Activated CD4-positive, alpha-beta T cell treated with anti-CD3 and anti-CD28 coated beads, Interleukin-2, amount 50 U/mL, for 48 hours (primary cell): Measurements from ENCODE around the gene XBP1.
"Not testable (repeated sequence)": the region's sequence is repeated elsewhere in the genome, so short reads cannot be mapped to it uniquely, and the experiment has no call there.

Experiments used
- DNase-seq, 2 experiments: peaks; one replicate each; pipeline ENCODE4 v3.0.0-alpha.2; 2020

The XBP1 gene

DNA sequence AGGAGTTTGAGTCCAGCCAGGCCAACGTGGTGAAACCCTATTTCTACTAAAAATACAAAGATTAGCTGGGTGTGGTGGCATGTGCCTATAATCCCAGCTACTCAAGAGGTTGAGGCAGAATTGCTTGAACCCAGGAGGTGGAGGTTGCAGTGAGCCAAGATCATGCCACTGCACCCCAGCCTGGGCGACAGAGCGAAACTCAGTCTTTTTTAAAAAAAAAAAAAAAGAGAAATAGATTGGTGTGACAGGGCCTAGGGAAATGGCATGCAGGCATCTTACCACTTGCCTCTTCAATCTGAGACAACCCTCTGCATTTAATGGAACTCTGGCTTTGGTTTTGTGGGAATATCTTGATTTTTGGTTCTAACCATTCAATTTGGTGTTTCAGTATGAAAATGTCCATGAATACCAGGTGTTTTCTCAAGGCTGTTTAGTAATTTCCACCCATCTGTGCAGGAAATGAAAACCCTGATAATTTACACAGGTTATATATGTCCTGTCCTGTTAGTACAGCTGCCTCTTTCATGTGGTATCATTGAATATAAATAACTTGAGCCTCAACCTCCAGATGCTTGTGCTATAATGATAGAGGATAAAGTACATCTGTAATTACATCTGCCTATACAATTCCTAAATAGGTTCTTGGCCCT lies 8.4 kb downstream of the XBP1 start:
- DNase-seq: no peak

DNA sequence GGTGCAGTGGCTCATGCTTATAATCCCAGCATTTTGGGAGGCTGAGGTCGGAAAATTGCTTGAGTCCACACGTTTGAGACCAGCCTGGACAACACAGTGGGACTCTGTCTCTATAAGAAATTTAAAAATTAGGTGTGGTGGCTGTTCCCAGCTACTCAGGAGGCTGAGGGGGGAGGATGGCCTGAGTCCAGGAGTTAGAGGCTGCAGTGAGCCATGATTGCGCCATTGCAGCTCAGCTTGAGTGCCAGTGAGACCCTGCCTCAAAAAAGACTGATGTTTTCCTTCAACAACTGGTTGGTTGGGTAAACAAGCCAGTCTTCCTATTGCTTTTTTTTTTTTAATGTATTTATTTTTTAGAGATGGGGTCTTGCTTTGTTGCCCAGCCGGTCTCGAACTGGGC lies 9.2 kb downstream of the XBP1 start:
- no peak for DNase-seq

DNA sequence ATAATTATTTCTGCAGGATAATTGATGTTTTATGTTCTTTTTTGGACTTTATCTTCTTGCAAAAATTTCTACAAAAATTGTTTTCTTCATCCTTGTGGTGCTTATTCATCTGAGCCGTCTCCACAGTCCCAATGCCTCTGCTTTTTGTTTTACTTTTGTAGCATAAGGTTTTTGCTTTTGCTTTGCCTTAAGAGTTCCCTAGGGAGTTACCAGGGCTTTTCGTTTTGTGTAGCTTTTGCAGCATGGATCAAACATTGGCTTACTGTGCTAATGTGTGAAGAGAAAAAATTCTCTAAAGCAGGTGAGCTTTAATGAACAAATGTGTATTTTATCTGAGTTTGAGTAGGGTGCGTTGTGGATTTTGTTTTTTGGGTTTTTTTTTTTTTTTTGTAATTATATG lies 11.8 kb downstream of the XBP1 start:
- no peak for DNase-seq

DNA sequence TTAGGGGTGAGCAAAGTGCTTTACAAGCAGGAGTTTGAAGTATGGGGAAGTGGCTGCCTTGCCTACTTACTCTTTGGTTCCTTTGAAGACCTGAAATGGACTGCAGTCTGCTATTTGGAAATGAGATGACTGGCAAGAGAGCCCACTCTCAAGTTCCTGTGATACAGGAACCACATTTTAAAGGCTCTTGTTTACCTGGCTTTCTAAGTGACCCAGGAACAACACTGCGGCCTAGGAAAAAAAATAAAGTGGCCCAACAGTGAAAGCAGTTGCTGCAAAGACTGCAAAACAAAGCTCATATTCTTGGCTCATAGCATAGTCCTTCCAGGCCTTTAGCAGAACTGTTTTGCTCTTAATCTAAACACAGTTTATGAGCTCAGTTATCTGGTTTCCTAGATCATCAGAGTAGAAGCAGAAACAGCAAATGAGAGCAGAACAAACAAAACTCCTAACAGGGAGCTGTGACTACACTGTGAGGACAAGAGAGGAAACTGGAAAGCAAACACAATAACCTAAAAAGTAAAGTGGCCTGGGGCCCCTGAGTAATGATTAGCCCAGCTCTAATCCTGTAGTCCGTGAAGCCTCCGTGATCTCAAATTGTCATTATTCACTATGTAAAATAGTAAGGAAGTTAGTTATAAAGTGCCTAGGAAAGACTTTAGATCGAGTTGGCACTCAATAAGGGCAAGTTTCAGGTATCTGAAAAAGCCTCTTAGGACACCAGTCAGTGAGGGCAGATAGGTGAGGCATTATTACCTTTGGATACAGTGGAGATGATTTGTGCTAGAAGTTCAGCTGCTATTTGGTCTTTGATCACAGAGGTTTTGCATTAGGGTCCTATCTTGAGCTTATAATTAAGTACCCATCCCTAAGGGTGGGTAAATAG lies 16.3 kb downstream of the XBP1 start:
- no peak for DNase-seq

DNA sequence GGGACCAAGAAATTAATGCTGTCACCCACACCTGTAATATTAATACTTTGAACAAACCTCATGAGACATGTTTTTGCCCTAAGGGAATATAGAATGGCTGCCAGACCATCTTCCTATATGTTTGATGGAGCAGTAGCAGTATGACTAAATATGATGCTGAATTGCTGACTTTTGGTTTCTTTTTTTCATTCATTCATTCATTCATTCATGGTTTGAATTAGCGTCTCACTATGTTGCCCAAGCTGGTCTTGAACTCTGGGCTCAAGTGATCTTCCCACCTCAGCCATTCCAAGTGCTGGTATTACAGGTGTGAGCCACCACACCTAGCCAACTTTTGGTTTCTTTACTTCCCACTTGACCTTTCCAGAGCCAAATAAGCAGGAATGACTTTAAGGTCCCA lies 20.1 kb downstream of the XBP1 start:
- no peak for DNase-seq

DNA sequence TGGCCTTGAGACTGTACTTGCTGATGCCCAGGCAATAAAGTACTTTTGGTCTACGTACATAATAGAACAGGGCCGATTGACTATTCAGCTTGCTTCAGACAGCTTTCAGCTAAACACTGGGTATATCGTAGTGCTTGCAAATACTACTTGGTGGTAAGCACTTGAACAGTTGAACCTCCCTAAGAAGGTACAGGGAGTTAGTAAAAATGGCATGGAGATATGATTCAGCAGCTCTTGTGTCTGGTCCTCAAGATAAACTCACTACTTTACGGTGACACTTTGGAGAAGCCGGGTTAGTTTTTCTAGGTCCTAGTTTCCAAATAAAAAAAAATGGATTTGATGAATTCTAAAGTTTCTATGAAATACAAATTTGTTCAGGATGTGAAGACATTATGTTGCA lies 20.5 kb downstream of the XBP1 start:
- DNase-seq: no peak

DNA sequence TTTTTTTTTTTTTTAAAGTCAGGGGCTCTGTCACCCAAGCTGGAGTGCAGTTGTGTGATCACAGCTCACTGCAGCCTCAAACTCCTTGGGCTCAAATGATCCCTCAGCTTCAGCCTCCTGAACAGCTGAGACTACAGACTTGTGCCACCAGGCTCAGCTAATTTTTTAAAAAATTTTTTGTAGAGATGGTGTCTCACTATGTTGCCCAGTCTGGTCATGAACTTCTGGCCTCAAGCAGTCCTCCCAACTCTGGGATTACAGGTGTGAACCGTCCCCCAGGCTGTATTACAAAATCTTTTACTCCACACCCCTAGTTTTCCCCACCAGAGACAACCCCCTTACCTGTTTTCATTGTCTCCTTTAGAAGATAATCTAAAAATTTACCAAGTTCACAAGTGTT lies 26.0 kb downstream of the XBP1 start:
- no peak for DNase-seq

DNA sequence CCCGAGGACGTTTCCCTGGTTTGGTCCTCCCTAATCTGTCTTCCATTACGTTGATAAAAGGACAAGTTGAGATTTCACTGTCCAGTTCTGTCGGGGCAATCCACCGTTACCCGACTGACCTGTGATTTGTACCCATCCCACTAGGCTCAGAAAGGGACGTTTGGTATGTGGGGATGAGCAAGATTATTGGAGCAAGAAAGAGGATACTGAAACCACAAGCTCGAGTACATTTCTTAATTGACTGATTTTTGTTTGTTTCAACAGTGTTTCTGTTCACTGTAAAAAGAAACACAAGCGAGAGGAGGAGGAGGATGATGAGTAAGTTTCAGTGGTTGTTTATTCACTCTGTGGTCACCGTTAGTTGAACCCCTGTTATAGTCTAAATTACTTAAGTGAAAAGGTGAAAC lies 26.9 kb downstream of the XBP1 start:
- DNase-seq: no peak

DNA sequence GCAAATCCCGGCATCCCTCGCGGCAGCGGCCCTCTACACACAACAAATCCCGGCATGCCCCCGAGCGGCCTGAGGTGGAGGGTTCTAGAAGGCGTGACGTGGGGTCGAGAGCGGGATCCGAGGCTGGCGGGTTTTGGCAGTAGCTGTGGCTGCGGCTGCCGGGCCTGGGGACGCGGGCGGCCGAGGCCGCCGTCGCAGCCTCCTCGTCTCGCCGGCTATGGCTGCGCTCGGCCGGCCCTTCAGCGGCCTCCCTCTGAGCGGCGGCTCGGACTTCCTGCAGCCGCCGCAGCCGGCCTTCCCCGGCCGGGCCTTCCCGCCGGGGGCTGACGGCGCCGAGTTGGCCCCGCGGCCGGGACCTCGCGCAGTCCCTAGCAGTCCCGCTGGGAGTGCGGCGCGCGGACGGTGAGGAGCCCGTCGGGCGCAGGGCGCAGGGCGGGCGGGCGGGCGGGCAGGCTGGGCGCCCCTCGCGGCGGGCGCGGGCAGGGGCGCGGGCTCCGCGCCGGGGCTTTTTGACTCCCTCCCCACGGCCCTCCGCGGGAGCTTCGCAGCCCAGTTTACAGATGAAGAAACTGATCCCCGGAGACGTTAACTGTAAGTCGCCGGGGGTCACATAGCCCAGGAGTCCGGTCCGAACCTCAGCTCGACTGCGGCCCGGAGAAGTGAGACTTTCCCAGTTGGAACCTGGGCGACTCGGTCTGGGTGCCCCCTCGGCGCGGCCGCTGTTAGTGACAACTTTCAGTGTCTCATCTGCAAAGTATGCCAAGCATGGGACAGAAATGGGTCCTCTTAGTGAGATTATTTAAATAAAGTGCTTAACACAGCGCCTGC lies 27.5 kb downstream of the XBP1 start, which contains the start of gene CCDC117:
CCDC117 (plus strand) TSS at position 63 of the 828 bp plus-strand sequence; CDS start at position 218, 155 bp downstream.
- peak; percentile 93 to 94 for DNase-seq

DNA sequence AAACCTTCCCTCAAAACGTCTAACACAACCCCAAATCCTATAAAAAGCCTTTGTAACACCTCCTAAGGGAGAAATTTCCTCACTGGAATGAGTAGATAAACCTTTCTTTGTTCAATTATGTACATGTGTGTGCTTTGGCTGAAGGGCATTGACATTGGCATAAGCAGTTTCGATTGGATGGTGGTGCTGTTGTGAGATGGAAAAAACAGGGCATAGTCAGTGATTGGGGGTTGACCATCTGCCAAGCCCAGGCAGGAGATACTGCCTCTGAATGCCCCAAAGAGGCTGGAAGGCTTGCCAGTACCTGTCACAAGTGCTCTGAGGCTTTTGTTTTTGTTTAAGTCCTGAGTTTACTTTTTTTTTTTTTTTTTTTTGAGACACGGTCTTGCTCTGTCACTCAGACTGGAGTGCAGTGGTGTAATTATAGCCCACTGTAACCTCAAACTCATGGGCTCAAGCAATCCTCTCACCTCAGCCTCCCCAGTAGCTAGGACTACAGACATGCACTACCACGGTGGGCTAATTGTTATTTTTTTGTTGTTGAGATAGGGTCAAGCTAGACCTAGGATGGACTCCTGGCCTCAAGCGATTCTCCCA lies 29.1 kb downstream of the XBP1 start:
- no peak for DNase-seq

DNA sequence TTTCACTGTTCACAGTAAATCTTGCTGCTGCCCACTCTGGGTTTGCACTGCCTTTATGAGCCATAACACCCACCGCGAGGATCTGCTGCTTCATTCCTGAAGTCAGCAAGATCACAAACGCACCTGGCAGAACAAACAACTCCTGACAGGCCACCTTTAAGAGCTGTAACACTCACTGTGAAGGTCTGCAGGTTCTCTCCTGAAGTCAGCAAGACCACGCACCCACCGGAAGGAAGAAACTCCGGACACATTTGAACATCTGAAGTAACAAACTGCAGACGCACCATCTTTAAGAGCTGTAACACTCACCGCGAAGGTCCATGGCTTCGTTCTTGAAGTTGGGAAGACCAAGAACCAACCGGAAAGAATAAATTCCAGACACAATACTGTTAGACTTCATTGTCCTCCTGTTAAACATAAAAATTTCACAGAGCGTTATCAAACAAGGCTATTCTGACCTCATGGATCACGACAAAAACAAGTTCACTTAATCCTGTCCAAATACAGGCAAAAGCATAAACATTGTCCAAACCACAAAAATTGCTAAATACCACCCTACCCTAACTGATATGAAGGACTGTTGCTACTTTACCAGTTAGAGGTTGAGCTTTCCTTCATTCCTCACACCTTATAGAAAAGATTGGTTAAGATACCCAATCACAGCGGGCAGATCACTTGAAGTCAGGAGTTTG lies 30.8 kb downstream of the XBP1 start:
- DNase-seq: no peak

DNA sequence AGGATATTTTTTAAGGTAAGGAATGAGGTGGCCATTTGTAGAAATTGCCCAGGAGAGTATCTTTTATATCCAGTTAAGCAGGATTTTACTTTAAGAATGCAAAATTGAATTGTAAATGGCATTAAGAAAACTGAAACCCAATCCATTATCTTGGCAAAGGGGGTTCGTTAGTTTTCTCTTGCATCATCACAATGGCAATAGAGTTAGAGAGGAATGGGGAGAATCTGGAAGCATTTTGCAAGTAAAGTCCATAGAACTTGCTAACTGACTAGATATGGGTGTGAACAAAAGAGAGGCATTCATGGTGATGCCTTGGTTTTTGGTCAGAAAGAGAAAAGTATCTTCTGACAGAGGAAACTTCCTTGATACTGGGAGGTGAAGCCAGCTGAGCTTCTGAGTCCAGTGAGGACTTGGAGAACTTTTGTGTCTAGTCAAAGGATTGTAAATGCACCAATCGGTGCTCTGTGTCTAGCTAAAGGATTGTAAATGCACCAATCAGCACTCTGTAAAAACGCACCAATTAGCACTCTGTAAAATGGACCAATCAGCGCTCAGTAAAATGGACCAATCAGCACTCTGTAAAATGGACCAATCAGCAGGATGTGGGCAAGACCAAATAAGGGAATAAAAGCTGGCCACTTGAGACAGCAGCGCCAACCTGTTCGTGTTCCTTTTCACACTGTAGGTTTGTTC lies 31.5 kb downstream of the XBP1 start:
- DNase-seq: no peak

DNA sequence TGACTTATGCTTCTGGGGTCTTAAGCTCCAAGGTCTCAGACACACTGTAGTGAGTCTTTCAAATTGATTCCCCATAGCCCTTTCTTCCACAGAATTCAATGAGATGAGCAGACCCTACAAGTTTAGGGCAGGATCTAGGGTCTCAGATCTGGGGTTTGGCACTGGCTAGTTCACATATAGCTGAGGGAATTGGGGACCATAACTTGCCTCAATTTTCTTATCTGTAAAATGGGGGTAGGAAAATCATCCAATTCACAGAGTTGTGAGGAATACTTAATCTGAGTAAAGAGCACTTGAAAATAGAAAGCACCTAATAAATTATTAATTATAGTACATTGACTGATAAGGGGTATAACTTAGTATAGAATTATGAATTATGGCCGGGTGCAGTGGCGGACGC lies 33.7 kb downstream of the XBP1 start:
- DNase-seq: no peak

DNA sequence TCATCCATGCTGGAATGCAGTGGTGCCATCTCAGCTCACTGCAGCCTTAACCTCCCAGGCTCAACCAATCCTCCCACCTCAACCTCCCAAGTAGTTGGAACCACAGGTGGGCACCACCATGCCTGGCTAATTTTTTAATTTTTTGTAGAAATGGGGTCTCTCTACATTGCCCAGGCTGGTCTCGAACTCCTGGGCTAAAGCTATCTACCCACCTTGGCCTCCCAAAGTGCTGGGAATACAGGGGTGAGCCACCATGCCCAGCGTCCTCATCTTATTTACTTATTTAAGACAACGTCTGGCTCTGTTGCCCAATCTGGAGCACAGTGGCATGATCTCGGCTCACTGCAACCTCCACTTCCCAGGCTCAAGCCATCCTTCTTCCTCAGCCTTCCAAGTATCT lies 38.4 kb downstream of the XBP1 start:
- not testable (repeated sequence) for DNase-seq

DNA sequence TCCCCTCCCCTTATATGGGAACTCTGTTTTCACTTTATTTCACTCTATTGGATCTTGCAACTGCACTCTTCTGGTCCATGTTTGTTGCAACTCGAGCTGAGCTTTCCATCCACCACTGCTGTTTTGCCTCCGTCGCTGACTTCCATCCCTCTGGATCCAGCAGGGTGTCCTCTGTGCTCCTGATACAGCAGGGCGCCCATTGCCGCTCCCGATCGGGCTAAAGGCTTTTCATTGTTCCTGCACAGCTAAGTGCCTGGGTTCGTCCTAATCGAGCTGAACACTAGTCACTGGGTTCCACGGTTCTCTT lies 39.0 kb downstream of the XBP1 start:
- no peak for DNase-seq

DNA sequence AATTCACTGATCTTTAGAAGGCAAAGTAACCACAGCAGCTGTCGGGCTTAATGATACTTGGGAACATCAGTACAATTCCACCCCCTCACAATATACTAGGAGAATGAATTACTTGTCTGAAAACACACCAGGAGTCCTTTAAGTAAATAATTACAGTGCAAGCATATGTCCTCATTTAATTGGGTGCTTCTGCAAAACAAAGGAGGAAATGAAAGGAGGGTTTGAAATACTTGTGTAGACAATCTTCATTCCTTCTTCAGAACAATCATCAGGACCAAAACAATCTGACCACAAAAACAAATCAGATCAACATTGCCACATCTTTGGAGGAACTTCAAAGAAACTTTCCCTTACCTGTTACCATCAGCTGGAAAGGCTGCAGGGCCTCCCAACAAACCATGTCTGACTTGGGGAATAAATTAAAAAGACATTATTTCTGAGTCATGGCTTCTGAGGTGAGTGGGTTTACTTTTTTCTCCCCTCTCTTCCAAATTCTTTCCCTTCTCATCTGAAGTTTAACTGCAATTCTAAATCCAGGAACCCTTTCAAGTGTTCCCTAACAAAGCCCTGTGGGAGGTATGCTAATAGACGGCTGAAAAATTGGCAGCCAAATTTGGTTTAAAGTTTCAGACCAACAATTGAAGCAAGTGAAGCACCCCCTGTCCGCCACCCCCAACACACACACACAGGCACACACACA lies 40.4 kb downstream of the XBP1 start:
- DNase-seq: no peak

DNA sequence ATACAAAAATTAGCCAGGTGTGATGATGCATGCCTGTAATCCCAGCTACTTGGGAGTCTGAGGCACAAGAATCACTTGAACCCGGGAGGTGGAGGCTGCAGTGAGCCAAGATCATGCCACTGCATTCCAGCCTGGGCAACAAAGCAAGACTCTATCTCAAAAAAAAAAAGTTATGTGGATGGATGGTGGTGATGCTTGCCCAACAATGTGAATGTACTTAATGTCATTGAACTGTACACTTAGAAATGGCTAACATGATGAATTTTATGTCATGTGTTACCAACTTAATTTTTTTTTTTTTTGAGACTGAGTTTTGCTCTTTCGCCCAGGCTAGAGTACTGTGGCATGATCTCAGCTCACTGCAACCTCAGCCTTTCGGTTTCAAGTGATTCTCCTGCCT lies 45.9 kb downstream of the XBP1 start:
- not testable (repeated sequence) for DNase-seq

DNA sequence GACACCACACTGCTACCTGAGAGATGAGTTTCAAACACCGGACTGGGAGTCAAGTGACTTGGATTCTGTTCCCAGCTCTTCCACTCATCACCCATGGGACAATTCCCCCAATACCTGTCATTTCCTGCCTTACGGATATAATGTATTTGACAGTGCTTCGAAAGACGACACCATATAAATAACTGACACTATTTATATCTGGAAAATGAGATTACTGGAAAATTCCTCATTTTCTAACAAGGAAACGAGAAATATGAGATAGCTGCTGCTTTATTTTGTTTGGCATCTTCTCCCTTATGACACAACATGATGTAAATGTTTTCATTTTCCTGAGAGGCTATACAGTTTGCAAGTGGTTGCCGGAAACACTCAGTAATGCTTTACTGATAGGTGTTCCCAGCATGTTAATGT lies 49.9 kb downstream of the XBP1 start:
- DNase-seq: no peak
